ENCODE data around the gene ODAD3. TPM values are rescaled to one million over a fixed set of nuclear protein-coding genes. Genes with fewer than 3 reads are reported as not detected.
"Not testable (repeated sequence)": the region's sequence is repeated elsewhere in the genome, so short reads cannot be mapped to it uniquely, and the experiment has no call there.

Gene ODAD3
- total and polyA plus RNA-seq, 10 of the 15 experiments (the other 5 are each of a cell fraction or from before 2014, with no cell fraction given): 0.11 to 0.39 (median 0.28) TPM; not detected in 7

GRCh38 chr19:11410682-11411081 lies 24.2 kb downstream of the ODAD3 start (continued):
- TF ChIP-seq NFXL1 (IDR thresholded peaks at IDR 0.05; ENCODE audit: borderline replicate concordance) (no peak), POLR2AphosphoS2 (IDR thresholded peaks at IDR 0.05; ENCODE audit: low read depth, low read length) (no peak), MEF2A (IDR thresholded peaks at IDR 0.05; ENCODE audit: insufficient read depth, low read depth, low read length) (no peak)

- 53% methylated on average over 4 of the region's 4 CpGs for WGBS (ENCODE audit: insufficient coverage, insufficient replicate concordance, low lambda C conversion rate, missing lambda C conversion rate)
- ChIA-PET SMC1A (ENCODE audit: uncharacterized antibody, unreplicated experiment) (no interaction called here), POLR2A (no interaction called here), RAD21 (ENCODE audit: unreplicated experiment) (no interaction called here), CTCF (no interaction called here)
- H3K27me3 ChIP-seq (replicated peaks in 1 of 2; ENCODE audit: control insufficient read depth in 2 of 2, insufficient read depth in 2 of 2, low read length in 1 of 2): no peaks in the 10 kb centered on the region; a peak in 1 of 4 replicates
- no peak overlapping the region for H3K4me2 ChIP-seq (ENCODE audit: control insufficient read depth, insufficient read depth)
- H2AFZ ChIP-seq (ENCODE audit: control insufficient read depth, low read depth, low read length): no peak overlapping the region
- no peaks in the 10 kb centered on the region for H3K36me3 ChIP-seq (ENCODE audit: control insufficient read depth in 2 of 2, insufficient read depth in 2 of 2, low read length in 1 of 2)
- H3K4me1 ChIP-seq (ENCODE audit: control insufficient read depth, insufficient read depth, low read length): no peaks in the 10 kb centered on the region
- peak; percentile 57 for FAIRE-seq
- TF ChIP-seq ZNF274 (IDR thresholded peaks at IDR 0.05; ENCODE audit: insufficient read depth, insufficient read length) (no peak), E2F4 (IDR thresholded peaks at IDR 0.05; ENCODE audit: low read depth, low read length) (no peak), SREBF2 (IDR thresholded peaks at IDR 0.05; ENCODE audit: low read length) (no peak), CREB1 (IDR thresholded peaks at IDR 0.05; ENCODE audit: low read depth) (no peak), ZNF622 (IDR thresholded peaks at IDR 0.05) (no peak), IKZF1 (conservative IDR thresholded peaks at IDR 0.05) (no peak), HCFC1 (IDR thresholded peaks at IDR 0.05; ENCODE audit: low read length) (no peak), RCOR1 (conservative IDR thresholded peaks at IDR 0.05; ENCODE audit: low read depth, low read length) (no peak)
- no peak overlapping the region for H3K9ac ChIP-seq (ENCODE audit: control insufficient read depth, insufficient read depth, low read length)
- in situ Hi-C loops (cut with MboI) (no loop called here), intact Hi-C loops (cut with micrococcal nuclease; ENCODE audit: unreplicated experiment) (no loop called here)
- no TSS peak for BruUV-seq (replicated peaks)
- no peak for DNase-seq (ENCODE audit: low read depth, low spot score)
- no peaks in the 10 kb centered on the region for H3K79me2 ChIP-seq (ENCODE audit: control insufficient read depth, insufficient read depth, low read length)
- no peak overlapping the region for H3K27ac ChIP-seq (ENCODE audit: control insufficient read depth, insufficient read depth)
- H4K20me1 ChIP-seq (ENCODE audit: control insufficient read depth, insufficient read depth): no peaks in the 10 kb centered on the region
- no peaks in the 10 kb centered on the region for H3K9me3 ChIP-seq (replicated peaks; ENCODE audit: control insufficient read depth, insufficient read depth, low read length)
- H3K4me3 ChIP-seq: no peak overlapping the region
- no peak for ATAC-seq
These were observed 26.3 kb downstream of the ODAD3 start for GRCh38 chr19:11408591-11408990.

- H3K27ac ChIP-seq (ENCODE audit: control insufficient read depth, insufficient read depth); SMC1A ChIA-PET (ENCODE audit: uncharacterized antibody, unreplicated experiment); DNase-seq (ENCODE audit: low read depth, low spot score); H3K4me3 ChIP-seq; H4K20me1 ChIP-seq (ENCODE audit: control insufficient read depth, insufficient read depth); H3K36me3 ChIP-seq (ENCODE audit: control insufficient read depth in 2 of 2, insufficient read depth in 2 of 2, low read length in 1 of 2); H3K79me2 ChIP-seq (ENCODE audit: control insufficient read depth, insufficient read depth, low read length); RAD21 ChIA-PET (ENCODE audit: unreplicated experiment); H3K4me2 ChIP-seq (ENCODE audit: control insufficient read depth, insufficient read depth); H3K4me1 ChIP-seq (ENCODE audit: control insufficient read depth, insufficient read depth, low read length); CTCF ChIA-PET; H3K27me3 ChIP-seq (replicated peaks in 1 of 2; ENCODE audit: control insufficient read depth in 2 of 2, insufficient read depth in 2 of 2, low read length in 1 of 2); ATAC-seq; H3K9me3 ChIP-seq (replicated peaks; ENCODE audit: control insufficient read depth, insufficient read depth, low read length); H2AFZ ChIP-seq (ENCODE audit: control insufficient read depth, low read depth, low read length); BruUV-seq (replicated peaks); in situ Hi-C loops (cut with MboI); FAIRE-seq; intact Hi-C loops (cut with micrococcal nuclease; ENCODE audit: unreplicated experiment); H3K9ac ChIP-seq (ENCODE audit: control insufficient read depth, insufficient read depth, low read length): not testable (repeated sequence)
- 52% methylated on average over 11 of the region's 12 CpGs for WGBS (ENCODE audit: insufficient coverage, insufficient replicate concordance, low lambda C conversion rate, missing lambda C conversion rate)
- POLR2A ChIA-PET: interaction anchor here (1.5 kb wide), 1 partner anchor 15 kb away, joined by 3 read pairs; no protein-coding TSS in a partner anchor
These were observed 28.2 kb downstream of the ODAD3 start for GRCh38 chr19:11406703-11407236.

Data from GM12878 (cell line).